GM12865 (cell line): ENCODE results near the gene CLIC5.

ENCODE experiments used
- DNase-seq: peaks from one replicate; pipeline ENCODE4 v3.0.0; 2010; ENCODE audit warnings: low read depth
- H3K4me3 ChIP-seq: 2 replicates; pipeline ENCODE4 v1.5.1; 2011; ENCODE audit warnings: mild to moderate bottlenecking, low read depth, low read length, control low read depth
- CTCF ChIP-seq: IDR thresholded peaks from 2 replicates; pipeline ENCODE4 v1.5.1; 2011; ENCODE audit warnings: low read length, control low read depth, low read depth, inconsistent platforms; ENCODE audit not compliant: insufficient read depth; ENCODE audit errors: missing control alignments

CLIC5 gene

DNA sequence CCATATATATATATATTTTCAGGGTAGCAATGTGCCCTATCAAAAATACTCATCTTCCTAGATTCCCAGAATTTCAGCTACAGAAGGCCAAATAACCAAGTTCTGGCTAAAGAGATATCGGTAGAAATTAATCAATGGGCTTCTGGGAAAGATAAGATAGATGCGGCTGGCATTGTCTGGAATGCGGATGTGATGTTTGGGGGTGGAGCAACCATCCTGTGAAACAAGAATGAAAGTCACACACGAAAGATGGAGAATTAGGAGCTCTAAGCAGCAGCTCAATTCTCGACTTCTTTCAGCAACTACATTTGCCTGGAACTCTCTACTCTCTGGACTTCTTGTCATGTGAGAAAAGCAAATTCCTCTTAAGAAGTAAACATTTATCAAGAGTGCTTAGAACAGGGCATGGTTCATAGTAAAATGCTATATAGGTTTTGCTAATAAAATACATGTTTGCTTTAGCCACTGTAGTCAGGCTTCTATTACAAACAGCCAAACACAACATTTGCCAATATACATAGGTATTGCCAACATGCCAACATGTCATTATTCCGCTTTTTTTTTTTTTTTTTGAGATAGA lies 90.8 kb downstream of the CLIC5 start:
- no peak for TF ChIP-seq CTCF
- no peak overlapping the region for H3K4me3 ChIP-seq
- no peak for DNase-seq

GRCh38 chr6:45923831-45924391 lies 91.7 kb downstream of the CLIC5 start:
- no peak for TF ChIP-seq CTCF
- peak; percentile 79 for DNase-seq
- H3K4me3 ChIP-seq, result no peak overlapping the region

DNA sequence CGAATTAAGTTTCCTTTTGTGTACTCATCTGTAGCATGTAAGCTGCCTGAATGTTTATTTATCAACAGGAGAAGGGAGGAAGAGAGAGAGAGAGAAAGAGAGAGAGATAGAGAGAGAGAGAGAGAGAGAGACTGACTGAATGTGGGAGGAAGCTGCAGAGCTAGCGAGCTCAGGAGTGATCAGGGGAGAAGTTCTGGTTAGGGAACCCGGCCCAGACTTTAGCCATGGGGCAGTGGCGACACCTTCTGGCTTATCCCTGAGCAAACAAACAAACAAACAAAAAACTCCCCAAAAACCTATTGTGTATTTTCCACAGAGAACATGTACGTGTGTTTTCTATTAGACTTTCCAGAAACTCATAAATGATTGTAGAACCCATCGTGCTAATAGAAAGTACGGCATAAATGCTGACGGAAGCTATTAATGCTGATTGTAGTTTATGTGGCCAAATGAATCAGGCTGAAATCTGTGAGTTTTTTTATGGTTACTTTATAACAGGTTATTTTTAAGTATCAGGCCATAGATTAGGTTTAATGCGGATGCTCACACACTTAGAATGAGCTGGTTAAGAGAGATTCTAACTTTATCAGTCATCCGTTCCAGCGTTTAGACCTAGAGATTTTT lies 92.8 kb downstream of the CLIC5 start:
- peak; percentile 80 for DNase-seq
- TF ChIP-seq CTCF, result peak; percentile 83
- H3K4me3 ChIP-seq, result no peak overlapping the region

DNA sequence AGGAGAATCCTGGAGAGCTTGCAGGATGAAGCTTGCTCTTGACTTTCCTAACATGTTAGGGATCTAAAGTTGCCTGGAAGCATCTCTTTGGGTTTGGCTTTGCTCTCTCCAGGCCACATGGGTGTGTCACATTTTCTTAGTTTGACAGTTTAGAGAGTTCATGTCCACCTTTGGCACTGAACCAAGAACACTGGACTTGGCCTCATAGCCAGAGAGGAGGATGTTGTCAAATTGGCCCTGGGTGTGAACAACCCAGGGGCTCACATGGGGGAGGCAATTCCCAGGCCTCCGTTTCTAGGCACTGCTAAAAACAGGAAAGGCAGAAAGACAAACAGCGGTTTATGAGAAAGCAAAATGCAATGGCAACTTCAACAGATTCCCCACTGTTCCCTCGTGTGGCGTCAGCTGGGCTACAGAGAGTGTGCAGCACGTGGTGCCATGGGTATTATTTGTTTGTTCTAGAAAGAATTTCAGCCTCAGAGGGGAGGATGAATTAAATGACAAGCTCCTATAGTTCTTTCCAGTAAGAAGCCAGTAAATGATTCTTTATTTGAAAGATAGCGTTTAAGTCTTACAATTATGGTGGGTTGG lies 93.9 kb downstream of the CLIC5 start:
- TF ChIP-seq CTCF, result no peak
- H3K4me3 ChIP-seq, result no peak overlapping the region
- DNase-seq, result no peak

GRCh38 chr6:45920819-45921511 lies 94.7 kb downstream of the CLIC5 start:
- H3K4me3 ChIP-seq, result no peak overlapping the region
- DNase-seq, result peak; percentile 81
- no peak for TF ChIP-seq CTCF

DNA sequence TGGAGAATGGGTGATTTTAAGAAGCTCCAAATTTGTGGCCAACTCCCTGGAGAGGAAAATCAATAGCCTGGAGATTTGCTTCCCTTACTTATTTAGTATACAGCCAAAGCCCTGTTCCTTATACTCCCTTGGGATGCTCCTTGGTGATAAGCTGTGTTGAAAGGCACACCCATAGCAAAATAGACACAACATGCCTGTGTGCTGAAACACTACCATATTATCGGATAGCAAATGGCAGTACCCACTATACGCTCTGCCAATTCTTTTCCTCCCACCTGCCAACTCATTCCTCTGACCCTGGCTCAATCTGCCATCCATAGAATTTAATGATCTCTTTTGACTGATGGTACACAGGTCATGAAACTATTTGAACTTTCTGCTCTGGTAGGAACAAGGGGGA lies 98.2 kb downstream of the CLIC5 start:
- TF ChIP-seq CTCF, result no peak
- DNase-seq, result no peak
- H3K4me3 ChIP-seq, result no peak overlapping the region
